SU-DHL-6 (cell line): Measurements from ENCODE around the gene TSPAN18.

Experiments
- H2AFZ ChIP-seq: fragments of 200-600 bp; sonication (generic); 2 replicates; pipeline ENCODE4 v1.6.1; 2014; ENCODE audit warnings: low read depth, mild to moderate bottlenecking, moderate library complexity, mixed read lengths, antibody characterized with exemption, low read length; ENCODE audit not compliant: severe bottlenecking
- H3F3A ChIP-seq: fragments of 200-600 bp; shearing (Covaris generic); 2 replicates; pipeline ENCODE4 v1.6.0; 2016; ENCODE audit warnings: antibody characterized with exemption, mild to moderate bottlenecking; ENCODE audit not compliant: insufficient read depth
- H3K27ac ChIP-seq: fragments of 200-600 bp; sonication (generic); 2 replicates; pipeline ENCODE4 v1.5.1; 2016; ENCODE audit warnings: low read depth, mild to moderate bottlenecking, low read length, moderate library complexity, mixed read lengths
- H3K27me3 ChIP-seq: fragments of 200-600 bp; sonication (generic), shearing (Covaris generic); 2 replicates; pipeline ENCODE4 v1.6.0; 2014; ENCODE audit warnings: mild to moderate bottlenecking, low read length
- H3K36me3 ChIP-seq: fragments of 200-600 bp; sonication (generic); 2 replicates; pipeline ENCODE4 v1.6.1; 2014; ENCODE audit warnings: mild to moderate bottlenecking, low read length, mixed read lengths
- H3K4me2 ChIP-seq: fragments of 300-600, 200-600 bp; shearing (Covaris generic), sonication (generic); 2 replicates; pipeline ENCODE4 v1.6.0; 2014; ENCODE audit warnings: low read length, low read depth, mild to moderate bottlenecking; ENCODE audit not compliant: poor library complexity, severe bottlenecking
- H3K4me3 ChIP-seq: fragments of 200-600 bp; sonication (generic); 2 replicates; pipeline ENCODE4 v1.5.1; 2014; ENCODE audit warnings: antibody characterized with exemption, low read length, mild to moderate bottlenecking, mixed read lengths; ENCODE audit not compliant: insufficient read depth, poor library complexity, severe bottlenecking
- H3K79me2 ChIP-seq: fragments of 200-600 bp; sonication (generic); 2 replicates; pipeline ENCODE4 v1.6.1; 2014; ENCODE audit warnings: mild to moderate bottlenecking, low read length, moderate library complexity; ENCODE audit not compliant: insufficient read depth
- H3K9ac ChIP-seq: fragments of 200-600 bp; sonication (generic); 2 replicates; pipeline ENCODE4 v1.7.0; 2014; ENCODE audit warnings: mild to moderate bottlenecking, low read length
- H3K9me2 ChIP-seq: fragments of 200-600 bp; sonication (generic); replicated peaks from 2 replicates; pipeline ENCODE4 v1.6.1; 2014; ENCODE audit warnings: low read length; ENCODE audit not compliant: insufficient read depth
- H3K9me3 ChIP-seq: fragments of 200-600 bp; sonication (generic); 2 replicates; pipeline ENCODE4 v1.6.1; 2014; ENCODE audit warnings: low read length, mixed read lengths; ENCODE audit not compliant: insufficient read depth
- H4K20me1 ChIP-seq: fragments of 200-600 bp; sonication (generic); 2 replicates; pipeline ENCODE4 v1.6.1; 2014; ENCODE audit warnings: low read depth, mild to moderate bottlenecking, antibody characterized with exemption, low read length, moderate library complexity, mixed read lengths
- EZH2phosphoT487 ChIP-seq: fragments of 200-600 bp; sonication (generic), shearing (Covaris generic); conservative IDR thresholded peaks from 2 replicates; pipeline ENCODE4 v1.6.1; 2018; ENCODE audit warnings: mild to moderate bottlenecking, antibody characterized with exemption, low read length, moderate library complexity, mixed read lengths
- TF ChIP-seq, protein P1 (sequence below): fragments of 200-600 bp; sonication (generic); IDR thresholded peaks from one replicate; pipeline ENCODE4 v1.5.1; 2017; ENCODE audit warnings: antibody characterized with exemption, mild to moderate bottlenecking, low read length, moderate library complexity; ENCODE audit not compliant: insufficient read depth, poor library complexity, severe bottlenecking

TSPAN18 gene

DNA sequence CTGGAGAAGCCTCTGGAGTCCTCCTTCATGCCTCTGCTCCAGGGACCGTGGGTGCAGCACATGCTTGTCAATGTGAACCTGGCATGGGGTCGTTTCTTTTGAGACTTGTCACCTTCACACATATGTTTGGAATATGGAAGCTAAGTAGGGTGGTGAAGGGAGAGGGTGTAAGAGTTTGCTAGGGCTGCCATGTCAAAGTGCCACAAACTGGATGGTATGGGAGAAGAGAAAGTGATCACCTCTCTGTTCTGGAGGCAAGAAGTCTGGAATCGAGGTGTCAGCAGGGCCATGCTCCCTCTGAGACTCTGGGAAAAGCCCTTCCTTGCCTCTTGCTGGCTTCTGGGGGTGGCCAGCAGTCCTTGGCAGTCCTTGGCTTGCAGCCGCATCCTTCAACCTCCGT, 8.7 kb upstream of the TSPAN18 start:
- Histone ChIP-seq H3K4me3 (no peak overlapping the region), H2AFZ (no peak overlapping the region), H4K20me1 (no peaks in the 10 kb centered on the region), H3F3A (no peaks in the 10 kb centered on the region), H3K9me3 (no peaks in the 10 kb centered on the region), H3K4me2 (no peak overlapping the region), H3K36me3 (no peaks in the 10 kb centered on the region), H3K27ac (no peak overlapping the region), H3K9me2 (no peaks in the 10 kb centered on the region), H3K79me2 (no peaks in the 10 kb centered on the region), H3K9ac (no peak overlapping the region), H3K27me3 (no peaks in the 10 kb centered on the region)
- no peak for TF ChIP-seq EZH2phosphoT487
- TF ChIP-seq, protein P1, sequence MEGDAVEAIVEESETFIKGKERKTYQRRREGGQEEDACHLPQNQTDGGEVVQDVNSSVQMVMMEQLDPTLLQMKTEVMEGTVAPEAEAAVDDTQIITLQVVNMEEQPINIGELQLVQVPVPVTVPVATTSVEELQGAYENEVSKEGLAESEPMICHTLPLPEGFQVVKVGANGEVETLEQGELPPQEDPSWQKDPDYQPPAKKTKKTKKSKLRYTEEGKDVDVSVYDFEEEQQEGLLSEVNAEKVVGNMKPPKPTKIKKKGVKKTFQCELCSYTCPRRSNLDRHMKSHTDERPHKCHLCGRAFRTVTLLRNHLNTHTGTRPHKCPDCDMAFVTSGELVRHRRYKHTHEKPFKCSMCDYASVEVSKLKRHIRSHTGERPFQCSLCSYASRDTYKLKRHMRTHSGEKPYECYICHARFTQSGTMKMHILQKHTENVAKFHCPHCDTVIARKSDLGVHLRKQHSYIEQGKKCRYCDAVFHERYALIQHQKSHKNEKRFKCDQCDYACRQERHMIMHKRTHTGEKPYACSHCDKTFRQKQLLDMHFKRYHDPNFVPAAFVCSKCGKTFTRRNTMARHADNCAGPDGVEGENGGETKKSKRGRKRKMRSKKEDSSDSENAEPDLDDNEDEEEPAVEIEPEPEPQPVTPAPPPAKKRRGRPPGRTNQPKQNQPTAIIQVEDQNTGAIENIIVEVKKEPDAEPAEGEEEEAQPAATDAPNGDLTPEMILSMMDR = no peak

DNA sequence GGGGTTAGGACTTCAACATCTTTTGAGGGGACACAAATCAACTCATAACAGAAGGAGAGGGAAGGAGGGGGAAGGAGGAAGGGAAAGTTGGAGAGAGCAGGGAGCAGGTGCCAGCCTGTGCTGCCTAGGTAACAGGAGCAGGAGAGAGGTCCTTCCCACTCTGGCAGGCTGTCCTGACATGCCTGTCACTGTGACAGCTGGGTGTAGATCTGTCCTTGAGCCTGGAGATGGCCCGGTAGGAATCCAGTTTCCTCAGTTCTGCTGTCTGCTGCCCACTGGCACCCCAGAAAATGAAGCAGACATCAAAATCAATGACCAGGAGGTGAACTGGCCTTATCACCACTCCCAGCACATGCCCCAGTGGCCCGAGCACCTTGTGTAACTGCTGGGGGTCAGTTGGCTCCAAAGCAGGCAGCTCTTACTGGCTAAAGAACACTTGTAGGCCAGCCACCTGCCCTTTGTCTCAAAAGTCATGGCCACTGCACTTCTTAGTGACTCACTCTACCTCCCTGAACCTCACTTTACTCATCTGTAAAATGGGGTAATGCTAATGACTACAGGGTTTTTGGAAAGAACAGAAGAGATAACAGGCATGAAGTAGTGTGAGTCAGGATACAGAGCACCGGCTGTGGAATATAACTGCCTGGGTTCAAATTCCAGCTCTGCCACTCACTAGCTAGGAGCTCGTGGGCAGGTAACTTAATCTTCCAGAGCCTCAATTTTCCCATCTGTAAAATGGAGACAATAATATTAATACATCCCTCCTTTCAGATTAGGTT, 8.0 kb upstream of the TSPAN18 start:
- H3F3A ChIP-seq = no peaks in the 10 kb centered on the region
- no peak overlapping the region for H3K4me2 ChIP-seq
- H3K36me3 ChIP-seq = no peaks in the 10 kb centered on the region
- no peaks in the 10 kb centered on the region for H3K9me2 ChIP-seq
- H3K79me2 ChIP-seq = no peaks in the 10 kb centered on the region
- H2AFZ ChIP-seq = no peak overlapping the region
- no peak overlapping the region for H3K9ac ChIP-seq
- no peak overlapping the region for H3K27ac ChIP-seq
- no peaks in the 10 kb centered on the region for H3K9me3 ChIP-seq
- H4K20me1 ChIP-seq = no peaks in the 10 kb centered on the region
- H3K27me3 ChIP-seq = no peaks in the 10 kb centered on the region
- TF ChIP-seq, protein P1 = no peak
- no peak for TF ChIP-seq EZH2phosphoT487
- no peak overlapping the region for H3K4me3 ChIP-seq

DNA sequence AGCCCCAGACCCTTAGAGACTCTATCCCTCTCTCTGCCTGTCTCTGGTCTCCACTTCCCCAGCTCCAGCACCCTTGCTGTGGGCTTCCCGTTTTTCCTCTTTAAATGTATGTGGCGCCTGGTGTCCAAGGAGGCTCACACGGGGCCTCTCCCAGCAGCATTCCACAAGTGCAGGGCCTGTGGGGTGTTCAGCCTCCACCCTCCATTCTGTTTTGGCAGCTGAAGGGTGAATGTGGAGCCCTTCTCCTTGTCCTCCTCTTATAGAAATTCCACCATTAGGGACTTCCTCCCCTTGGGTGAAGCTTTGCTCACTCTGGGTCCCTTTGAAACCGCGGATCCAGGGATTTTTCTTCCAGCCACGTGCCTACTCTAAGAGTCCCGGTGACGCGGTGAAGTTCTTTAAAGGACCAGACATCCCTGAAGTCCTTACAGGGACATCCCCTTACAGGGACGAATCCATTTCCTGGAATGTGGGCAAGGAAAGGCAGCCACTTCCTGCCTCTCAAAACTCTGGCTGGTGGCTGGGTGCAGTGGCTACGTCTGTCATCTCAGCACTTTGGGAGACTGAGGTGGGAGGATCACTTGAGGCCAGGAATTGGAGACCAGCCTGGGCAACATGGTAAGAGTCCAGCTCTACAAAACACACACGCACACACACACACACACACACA, 1.6 kb upstream of the TSPAN18 start:
- Histone ChIP-seq H2AFZ (no peak overlapping the region), H3K4me2 (no peak overlapping the region), H3F3A (no peaks in the 10 kb centered on the region), H3K9me2 (no peaks in the 10 kb centered on the region), H3K36me3 (no peaks in the 10 kb centered on the region), H3K4me3 (no peak overlapping the region), H3K79me2 (no peaks in the 10 kb centered on the region), H3K9ac (no peak overlapping the region), H3K27me3 (no peaks in the 10 kb centered on the region), H3K9me3 (no peaks in the 10 kb centered on the region), H3K27ac (no peak overlapping the region), H4K20me1 (no peaks in the 10 kb centered on the region)
- TF ChIP-seq, protein P1 = no peak
- TF ChIP-seq EZH2phosphoT487 = no peak
